Activated CD4-positive, alpha-beta T cell treated with anti-CD3 and anti-CD28 coated beads, Interleukin-2, amount 50 U/mL, for 24 hours (primary cell): Measurements from ENCODE around the gene TMEM45A.
"Not testable (repeated sequence)": the region's sequence is repeated elsewhere in the genome, so short reads cannot be mapped to it uniquely, and the experiment has no call there.

ENCODE experiments used
- DNase-seq, 2 donors: peaks; one replicate each; pipeline ENCODE4 v3.0.0-alpha.2; 2020; ENCODE audit warnings: low read depth in 1 of 2, low spot score in 1 of 2

Gene TMEM45A

GRCh38 chr3:100492059-100493006 lies at the start of gene TMEM45A:
Gene TMEM45A (plus strand): TSS chr3:100492619. CDS start chr3:100555212, 62,593 bp downstream.
- peak; percentile 37 to 76 for DNase-seq

- DNase-seq, result no peak
Observed at GRCh38 chr3:100443690-100444089, 48.7 kb upstream of the TMEM45A start.

DNA sequence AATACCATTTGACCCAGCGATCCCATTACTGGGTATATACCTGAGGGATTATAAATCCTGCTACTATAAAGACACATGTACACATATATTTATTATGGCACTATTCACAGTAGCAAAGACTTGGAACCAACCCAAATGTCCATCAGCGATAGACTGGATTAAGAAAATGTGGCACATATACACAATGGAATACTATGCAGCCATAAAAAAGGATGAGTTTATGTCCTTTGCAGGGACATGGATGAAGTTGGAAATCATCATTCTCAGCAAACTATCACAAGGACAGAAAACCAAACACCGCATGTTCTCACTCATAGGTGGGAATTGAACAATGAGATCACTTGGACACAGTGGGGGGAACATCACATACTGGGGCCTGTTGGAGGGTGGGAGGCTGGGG lies 45.4 kb upstream of the TMEM45A start:
- not testable (repeated sequence) for DNase-seq

- DNase-seq, result no peak
Observed at GRCh38 chr3:100448079-100448478, 44.3 kb upstream of the TMEM45A start.

GRCh38 chr3:100449214-100449613 lies 43.2 kb upstream of the TMEM45A start:
- no peak for DNase-seq

DNA sequence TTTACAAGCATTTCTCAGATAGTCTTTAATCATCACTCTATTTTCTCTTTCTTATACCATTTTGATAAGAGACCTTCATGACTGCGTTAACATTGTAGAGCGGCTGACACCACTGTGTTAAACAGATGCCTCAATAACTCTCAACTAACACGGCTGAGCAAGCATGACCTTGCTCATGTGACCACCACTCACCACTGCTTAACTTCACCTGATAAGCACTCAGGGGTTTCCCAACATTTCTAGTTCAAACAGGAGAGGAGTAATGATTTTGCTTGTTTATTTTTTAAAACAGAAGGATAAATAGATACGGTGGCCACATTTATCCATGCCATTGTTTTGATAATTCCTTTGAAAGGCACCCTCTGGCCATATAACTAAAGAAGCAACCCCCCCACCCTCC lies 37.7 kb upstream of the TMEM45A start:
- no peak for DNase-seq

GRCh38 chr3:100455841-100456550 lies 36.4 kb upstream of the TMEM45A start:
- no peak for DNase-seq

GRCh38 chr3:100456745-100457144 lies 35.7 kb upstream of the TMEM45A start:
- no peak for DNase-seq

DNA sequence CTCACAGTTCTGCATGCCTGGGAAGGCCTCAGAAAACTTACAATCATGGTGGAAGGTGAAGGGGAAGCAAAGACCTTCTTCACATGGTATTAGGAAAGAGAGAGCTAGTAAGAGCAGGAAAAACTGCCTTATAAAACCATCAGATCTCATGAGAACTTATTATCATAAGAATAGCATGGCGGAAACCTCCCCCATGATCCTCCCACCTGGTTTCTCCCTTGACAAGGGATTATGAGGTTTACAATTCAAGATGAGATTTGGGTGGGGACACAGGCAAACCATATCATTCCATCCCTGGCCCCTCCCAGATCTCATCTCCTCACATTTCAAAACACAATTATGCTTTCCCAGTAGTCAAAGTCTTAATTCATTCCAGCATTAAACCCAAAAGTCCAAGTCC lies 34.6 kb upstream of the TMEM45A start:
- DNase-seq, result no peak

- no peak for DNase-seq
Observed at GRCh38 chr3:100458814-100459213, 33.6 kb upstream of the TMEM45A start.

DNA sequence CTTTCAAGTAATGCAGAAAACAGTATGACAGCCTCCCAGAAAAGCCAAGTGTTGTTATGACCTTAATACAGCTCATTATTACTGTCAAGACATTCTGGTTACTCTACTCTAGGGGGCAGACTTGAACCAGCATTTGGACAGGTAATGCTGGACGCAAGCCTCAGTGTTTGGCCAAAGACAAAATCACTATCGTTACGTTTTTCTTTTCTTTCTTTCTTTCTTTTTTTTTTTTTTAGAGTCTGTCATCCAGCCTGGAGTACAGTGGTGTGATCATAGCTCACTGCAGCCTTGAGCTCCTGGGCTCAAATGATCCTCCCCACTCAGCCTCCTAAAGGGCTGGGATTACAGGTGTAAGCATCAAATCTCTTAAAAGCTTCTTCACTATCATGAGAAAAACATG lies 29.4 kb upstream of the TMEM45A start:
- no peak for DNase-seq

- DNase-seq, result no peak
Observed at GRCh38 chr3:100463646-100464155, 28.7 kb upstream of the TMEM45A start.

GRCh38 chr3:100465892-100466777 lies 26.3 kb upstream of the TMEM45A start:
- no peak for DNase-seq

DNA sequence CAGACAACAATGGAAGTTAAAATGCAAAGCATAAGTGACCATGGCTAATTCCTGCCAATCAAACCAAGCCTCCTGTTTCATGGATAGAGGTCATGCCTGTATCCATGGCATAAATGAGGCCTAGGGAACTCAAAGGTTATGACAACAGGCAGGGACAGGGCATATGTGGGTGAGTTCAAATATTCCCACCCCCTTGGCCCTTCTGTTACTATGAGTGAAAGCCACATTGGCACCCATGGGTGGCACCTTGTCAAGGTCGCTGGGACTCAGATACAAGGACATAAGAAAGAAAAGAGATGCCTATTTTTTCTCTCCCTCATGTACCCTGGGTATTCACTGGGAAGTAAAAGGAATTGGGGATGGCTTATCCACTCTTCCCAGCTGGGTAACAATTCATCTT lies 25.3 kb upstream of the TMEM45A start:
- no peak for DNase-seq

DNA sequence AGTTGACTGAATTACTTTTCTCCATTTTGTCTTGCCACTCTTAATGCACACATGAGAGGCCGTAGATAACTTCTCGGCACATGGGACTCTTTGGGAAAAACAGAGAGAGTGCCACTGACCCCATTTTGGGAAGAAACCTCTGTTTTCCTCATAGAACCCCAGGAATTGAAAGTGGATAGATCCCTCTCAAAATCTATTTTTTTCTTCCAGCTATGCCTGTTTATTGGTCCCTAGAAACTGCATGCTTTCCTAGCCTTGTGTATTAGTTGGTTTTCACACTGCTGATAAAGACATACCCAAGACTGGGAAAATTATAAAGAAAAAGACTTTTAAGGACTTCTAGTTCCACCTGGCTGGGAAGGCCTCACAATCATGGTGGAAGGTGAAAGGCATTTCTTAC lies 23.7 kb upstream of the TMEM45A start:
- no peak for DNase-seq

GRCh38 chr3:100470951-100471350 lies 21.5 kb upstream of the TMEM45A start:
- DNase-seq, result no peak

- DNase-seq, result no peak
Observed at GRCh38 chr3:100471444-100471843, 21.0 kb upstream of the TMEM45A start.

GRCh38 chr3:100477851-100478360 lies 14.5 kb upstream of the TMEM45A start:
- not testable (repeated sequence) for DNase-seq

DNA sequence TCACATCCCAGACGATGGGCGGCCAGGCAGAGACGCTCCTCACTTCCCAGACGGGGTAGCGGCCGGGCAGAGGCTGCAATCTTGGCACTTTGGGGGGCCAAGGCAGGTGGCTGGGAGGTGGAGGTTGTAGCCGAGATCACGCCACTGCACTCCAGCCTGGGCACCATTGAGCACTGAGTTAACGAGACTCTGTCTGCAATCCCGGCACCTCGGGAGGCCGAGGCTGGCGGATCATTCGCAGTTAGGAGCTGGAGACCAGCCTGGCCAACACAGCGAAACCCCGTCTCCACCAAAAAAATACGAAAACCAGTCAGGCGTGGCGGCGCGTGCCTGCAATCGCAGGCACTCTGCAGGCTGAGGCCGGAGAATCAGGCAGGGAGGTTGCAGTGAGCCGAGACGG lies 13.9 kb upstream of the TMEM45A start:
- DNase-seq, result not testable (repeated sequence)

DNA sequence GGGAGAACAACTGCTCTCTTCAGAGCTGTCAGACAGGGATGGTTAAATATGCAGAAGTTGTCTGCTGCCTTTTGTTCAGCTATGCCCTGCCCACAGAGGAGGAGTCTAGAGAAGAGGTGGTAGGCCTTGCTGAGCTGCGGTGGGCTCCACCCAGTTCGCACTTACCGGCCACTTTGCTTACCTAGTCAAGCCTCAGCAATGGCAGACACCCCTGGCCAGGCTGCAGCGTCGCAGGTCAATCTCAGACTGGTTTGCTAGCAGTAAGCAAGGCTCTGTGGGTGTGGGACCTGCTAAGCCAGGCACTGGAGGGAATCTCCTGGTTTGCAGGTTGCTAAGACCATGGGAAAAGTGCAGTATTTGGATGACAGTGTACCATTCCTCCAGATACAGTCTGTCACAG lies 12.3 kb upstream of the TMEM45A start:
- no peak for DNase-seq

DNA sequence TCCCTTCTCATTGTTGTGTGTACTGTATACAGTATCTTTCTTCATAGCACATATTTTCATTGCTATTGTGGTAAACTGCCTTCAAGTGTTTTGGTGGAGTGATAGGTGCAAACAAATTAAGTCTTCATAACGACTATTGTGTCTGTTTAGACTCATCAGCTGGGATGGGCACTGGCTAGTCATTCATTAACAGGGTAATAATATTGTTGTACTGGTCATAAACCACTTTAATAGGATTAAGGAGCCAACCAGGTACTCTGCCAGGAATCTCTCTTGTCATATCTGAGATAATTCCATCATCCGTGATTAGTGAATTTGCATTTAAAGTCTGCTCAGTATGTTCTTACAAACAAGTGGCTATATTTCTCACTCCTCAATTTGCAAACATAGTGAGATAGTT lies 10.2 kb upstream of the TMEM45A start:
- no peak for DNase-seq
